Activated CD8-positive, alpha-beta memory T cell treated with anti-CD3 and anti-CD28 coated beads, Interleukin-2, amount 50 U/mL, for 4 hours (primary cell): ENCODE results near the gene SUPT3H.
"Not testable (repeated sequence)": the region's sequence is repeated elsewhere in the genome, so short reads cannot be mapped to it uniquely, and the experiment has no call there.

Experiments used
- DNase-seq: peaks from one replicate; pipeline ENCODE4 v3.0.0-alpha.2; 2020

SUPT3H gene

GRCh38 chr6:45044086-45044485 lies 333.6 kb downstream of the SUPT3H start:
- DNase-seq: no peak

DNA sequence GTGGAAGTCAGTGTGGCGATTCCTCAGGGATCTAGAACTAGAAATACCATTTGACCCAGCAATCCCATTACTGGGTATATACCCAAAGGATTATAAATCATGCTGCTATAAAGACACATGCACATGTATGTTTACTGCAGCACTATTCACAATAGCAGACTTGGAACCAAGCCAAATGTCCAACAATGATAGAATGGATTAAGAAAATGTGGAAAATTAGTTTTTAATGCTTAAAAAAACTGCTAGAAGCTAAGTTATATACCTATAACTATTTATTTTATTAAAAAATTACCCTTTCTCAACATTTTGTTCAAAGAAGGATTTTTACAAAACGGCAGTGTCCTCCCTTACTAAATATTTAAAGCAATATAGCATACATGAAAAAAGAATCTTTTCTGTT lies 335.1 kb downstream of the SUPT3H start:
- not testable (repeated sequence) for DNase-seq

GRCh38 chr6:45038226-45038625 lies 339.5 kb downstream of the SUPT3H start:
- no peak for DNase-seq

DNA sequence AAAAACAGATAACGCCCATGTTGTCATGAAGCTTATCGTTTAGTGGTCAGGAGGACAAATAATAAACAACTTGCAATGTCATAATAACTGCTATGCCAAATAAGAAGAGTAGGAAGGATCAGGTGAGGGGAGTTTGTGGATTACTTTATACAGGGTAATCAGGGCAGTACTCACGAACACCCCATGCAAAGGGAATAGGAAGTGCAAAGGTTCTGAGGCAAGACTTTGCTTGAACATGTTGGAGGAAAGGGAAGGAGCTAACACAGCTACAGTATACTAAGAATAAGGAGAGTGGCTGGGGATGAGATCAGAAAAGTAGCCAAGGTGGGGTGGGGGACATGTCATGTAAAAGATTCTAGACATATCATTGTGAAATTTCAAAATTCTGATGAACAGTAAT lies 341.6 kb downstream of the SUPT3H start:
- no peak for DNase-seq

GRCh38 chr6:45032426-45032825 lies 345.3 kb downstream of the SUPT3H start:
- no peak for DNase-seq

- DNase-seq: no peak
Measured at GRCh38 chr6:45031601-45032000, 346.1 kb downstream of the SUPT3H start.

- no peak for DNase-seq
Measured at GRCh38 chr6:45027126-45027525, 350.6 kb downstream of the SUPT3H start.

DNA sequence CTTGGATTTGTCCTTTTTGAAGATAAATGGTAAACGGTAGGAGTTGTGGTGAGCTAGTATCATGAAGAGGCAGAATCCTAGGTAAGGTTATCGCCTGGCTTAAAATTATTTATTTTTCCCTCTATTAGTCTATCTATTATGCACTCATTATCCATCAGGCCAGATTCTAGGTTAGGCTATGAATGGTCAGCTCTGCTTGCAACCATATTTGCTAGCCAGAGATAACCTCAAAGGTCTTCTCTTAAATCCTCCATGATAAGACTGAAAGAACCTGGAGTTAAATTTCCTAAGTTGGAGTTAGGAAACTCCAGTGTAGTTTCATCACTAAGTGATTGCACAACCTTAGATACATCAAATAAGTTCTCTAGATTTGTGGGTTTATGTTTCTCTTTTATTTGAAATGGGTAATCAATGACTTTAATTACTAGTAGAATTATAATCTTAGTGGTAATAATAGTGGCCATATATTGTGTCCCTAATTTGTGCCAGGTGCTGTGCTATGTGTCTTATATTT lies 351.7 kb downstream of the SUPT3H start:
- DNase-seq: no peak

- no peak for DNase-seq
Measured at GRCh38 chr6:45024610-45025009, 353.1 kb downstream of the SUPT3H start.

DNA sequence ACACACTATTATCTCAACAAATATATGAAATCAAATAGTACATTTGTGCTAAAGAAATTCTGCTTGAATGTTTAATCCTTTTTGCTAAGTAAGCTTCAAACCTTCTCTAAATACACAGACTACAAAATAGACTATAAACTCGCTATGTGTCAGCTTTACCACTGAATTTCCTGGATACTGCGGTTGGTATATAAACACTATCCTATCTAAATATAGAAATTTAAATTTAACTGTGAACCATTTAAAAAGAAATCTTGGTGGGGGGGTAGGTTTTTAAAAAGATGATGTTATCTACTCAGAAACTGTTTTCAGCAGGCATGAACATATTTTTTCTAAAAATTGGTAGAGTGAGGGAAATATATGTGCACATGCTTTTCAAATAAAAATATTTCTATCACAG lies 356.1 kb downstream of the SUPT3H start:
- no peak for DNase-seq

DNA sequence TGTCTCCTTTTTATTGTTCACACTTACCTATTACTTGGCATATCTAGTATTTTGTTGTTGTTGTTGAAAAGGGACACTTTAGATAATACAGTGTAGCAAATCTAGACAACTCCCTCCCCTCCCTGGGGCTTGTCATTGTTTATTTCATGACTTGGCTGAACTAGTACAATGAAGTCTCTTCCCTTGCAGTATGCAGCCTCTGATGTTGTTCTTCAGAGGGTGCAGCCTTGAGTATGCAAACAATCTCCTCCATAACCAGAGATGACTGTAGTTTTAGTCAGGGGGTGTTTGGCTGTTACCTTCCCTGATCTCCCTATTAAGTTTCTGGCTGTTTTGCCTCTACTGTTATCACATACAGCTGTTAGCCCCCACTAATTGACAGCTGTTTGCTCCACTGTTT lies 365.0 kb downstream of the SUPT3H start:
- DNase-seq: no peak

- no peak for DNase-seq
Measured at GRCh38 chr6:45009576-45009975, 368.2 kb downstream of the SUPT3H start.

- DNase-seq: no peak
Measured at GRCh38 chr6:45006893-45007292, 370.8 kb downstream of the SUPT3H start.

- no peak for DNase-seq
Measured at GRCh38 chr6:45003961-45004360, 373.8 kb downstream of the SUPT3H start.

DNA sequence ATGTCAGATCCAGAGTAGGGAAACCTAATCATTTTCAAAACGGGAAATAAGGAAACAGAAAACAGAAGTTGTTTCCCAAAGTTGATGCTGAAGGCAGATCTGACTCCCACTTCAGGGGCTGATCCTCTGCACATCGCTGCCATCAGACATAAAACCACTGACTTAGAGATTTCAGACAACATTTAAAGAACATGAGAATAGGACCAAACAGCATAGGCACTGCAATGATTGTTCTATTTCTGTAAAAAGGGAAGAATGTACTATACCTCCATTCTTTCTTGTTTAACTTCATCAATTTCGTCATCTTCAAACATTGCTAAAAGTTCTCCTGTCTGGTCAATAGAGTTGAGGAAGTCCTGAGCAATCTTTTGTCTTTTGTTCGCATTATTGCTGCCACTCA lies 374.3 kb downstream of the SUPT3H start:
- no peak for DNase-seq

GRCh38 chr6:45002390-45003105 lies 375.2 kb downstream of the SUPT3H start:
- DNase-seq: no peak

- no peak for DNase-seq
Measured at GRCh38 chr6:45001663-45002062, 376.1 kb downstream of the SUPT3H start.

DNA sequence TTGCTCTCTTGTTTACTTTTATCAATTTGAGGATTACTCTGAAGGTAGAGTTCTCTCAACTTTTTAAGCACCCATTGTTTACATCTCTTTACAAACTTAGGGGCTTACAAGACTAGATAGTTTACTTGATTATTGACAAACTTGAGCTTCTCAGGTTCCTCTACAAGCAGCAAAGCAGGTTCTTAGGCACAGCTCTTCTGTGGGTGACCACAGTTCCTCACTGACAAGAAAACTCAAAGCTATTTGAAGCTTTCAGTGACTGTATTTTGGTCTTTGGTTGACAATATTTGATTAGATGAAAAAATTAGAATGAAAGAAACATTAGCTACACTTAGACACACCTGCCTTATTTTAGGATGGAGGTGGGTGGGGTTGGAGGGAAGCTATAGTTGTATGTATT lies 376.9 kb downstream of the SUPT3H start:
- no peak for DNase-seq

DNA sequence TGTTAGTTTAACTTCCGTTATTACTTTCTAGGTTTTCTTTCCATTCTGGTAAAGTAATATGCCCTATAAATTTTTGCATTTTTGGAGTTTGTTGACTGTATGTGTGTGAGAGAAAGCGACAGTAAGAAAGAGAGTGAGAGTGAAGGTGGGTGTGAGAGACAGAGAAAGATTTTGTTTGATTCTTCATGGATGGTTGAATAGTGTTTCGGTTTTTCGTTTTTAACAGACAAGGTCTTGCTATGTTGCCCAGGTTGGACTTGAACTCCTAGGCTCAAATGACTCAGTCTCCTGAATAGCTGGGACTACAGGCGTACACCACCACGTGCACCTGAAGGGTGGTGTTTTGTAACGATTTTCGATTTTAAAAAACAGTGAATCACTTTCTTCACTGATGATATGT lies 378.7 kb downstream of the SUPT3H start:
- no peak for DNase-seq

- DNase-seq: no peak
Measured at GRCh38 chr6:44995486-44996132, 382.1 kb downstream of the SUPT3H start.

DNA sequence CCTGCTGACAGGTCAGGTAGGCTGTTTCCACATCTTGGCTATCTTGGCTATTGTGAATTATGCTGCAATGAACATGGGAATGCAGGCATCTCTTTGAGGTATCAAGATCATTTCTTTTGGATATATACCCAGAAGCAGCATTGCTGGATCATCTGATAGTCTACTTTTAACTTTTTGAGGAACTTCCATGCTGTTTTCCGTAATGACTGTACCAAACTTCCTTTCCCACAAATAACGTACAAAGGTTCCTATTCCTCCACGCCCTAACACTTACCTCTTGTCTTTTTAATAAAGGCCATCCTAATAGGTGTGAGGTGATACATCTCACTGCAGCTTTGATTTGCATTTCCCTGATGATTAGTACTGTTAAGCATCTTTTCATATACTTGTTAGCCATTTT lies 388.3 kb downstream of the SUPT3H start:
- DNase-seq: no peak

DNA sequence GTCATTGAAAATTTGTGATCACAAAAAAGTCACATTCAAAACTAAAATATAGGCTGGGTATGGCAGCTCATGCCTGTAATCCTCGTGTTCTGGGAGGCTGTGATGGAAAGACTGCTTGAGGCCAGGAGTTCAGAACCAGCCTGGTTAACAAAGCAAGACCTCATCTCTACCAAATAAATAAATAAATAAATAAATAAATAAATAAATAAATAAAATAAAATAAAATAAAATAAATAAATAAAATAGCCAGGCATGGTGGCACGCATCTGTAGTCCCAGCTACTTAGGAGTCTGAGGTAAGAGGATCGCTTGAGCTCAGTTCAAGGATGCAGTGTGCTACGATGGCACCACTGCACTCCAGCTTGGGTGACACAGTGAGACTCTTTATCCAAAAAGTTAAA lies 392.7 kb downstream of the SUPT3H start:
- no peak for DNase-seq

DNA sequence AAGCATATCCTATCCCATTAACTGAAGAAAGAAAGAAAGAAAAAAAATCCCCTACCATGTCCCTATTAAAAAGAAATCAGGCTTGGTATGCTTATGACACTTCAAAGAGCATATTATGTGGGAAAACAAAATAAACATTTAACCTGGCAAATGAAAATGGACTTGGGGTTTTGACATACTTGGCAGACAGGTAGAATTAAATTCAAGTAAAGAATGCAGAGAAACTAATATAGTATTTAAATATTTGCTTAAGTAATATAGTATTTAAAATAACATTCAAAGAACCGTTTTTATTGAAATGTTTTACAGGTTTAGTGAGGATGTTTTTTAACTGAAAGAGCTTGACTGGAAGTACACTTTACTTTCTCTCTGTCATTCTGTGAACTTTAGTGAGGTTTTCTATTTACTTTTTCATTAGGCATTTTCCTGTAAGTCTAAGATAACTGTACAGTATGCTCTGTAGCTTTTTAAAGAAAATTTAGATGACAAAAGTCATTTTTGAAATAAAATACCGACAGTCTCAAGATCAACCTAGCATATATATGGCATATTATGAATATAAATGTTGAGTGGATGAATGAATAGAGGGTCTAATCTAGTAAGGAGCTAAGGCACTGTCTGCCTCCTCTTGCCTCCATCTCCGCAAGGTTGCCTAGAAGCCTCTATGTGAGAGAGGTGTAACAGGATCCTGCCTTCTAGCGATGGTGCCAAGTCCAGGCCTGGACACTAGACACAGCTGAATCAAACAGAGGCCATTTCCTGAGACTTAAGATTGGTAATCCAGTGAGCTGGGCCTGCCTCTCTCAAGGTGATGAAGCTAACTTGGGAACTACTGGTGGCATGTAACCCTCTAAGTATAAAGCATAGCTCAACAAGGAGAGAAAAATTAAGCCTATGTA lies 394.0 kb downstream of the SUPT3H start:
- no peak for DNase-seq

DNA sequence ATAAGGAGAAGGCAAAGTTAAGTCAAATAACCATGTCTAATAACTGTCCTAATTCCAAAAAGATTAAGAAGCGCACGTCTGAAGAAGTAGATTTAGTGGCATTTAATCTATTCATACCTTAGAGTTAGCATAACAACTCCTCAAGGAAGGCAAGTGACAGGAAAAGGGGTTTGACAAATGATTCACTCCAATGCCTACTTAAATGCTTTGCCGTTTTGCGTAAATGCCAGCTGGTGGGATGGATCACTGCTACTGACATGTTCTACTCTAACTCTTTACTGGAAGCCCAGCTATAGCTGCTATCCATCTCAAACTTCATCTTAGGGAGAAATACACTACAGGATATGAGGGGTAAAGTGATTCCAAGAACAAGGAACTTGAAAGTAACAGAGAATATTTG lies 396.9 kb downstream of the SUPT3H start:
- no peak for DNase-seq
